Activated T-cell treated with anti-CD3 and anti-CD28 coated beads, Interleukin-2, amount 50 U/mL, for 4 hours (primary cell): ENCODE results near the gene ATXN1. TPM values are rescaled to one million over a fixed set of nuclear protein-coding genes. Genes with fewer than 3 reads are reported as not detected.
"Not testable (repeated sequence)": the region's sequence is repeated elsewhere in the genome, so short reads cannot be mapped to it uniquely, and the experiment has no call there.

Experiments used
- ATAC-seq, 2 donors: fragments of 200-7000 bp; cut with Tn5 transposase; one replicate each; pipeline ENCODE4 v1.10.0; 2021
- DNase-seq: peaks from one replicate; pipeline ENCODE4 v3.0.0-alpha.2; 2020
- H3K27me3 Mint-ChIP-seq: one replicate; pipeline ENCODE4 v1.8.0; 2021; ENCODE audit warnings: low read depth, mixed read lengths
- H3K36me3 Mint-ChIP-seq: one replicate; pipeline ENCODE4 v1.8.0; 2022; ENCODE audit warnings: mixed read lengths; ENCODE audit not compliant: insufficient read depth
- H3K4me1 Mint-ChIP-seq: one replicate; pipeline ENCODE4 v1.8.0; 2021; ENCODE audit warnings: low read depth, mixed read lengths
- H3K4me3 Mint-ChIP-seq: one replicate; pipeline ENCODE4 v1.8.0; 2021; ENCODE audit warnings: mild to moderate bottlenecking, moderate library complexity, mixed read lengths
- H3K9me3 Mint-ChIP-seq: one replicate; pipeline ENCODE4 v1.8.0; 2021; ENCODE audit warnings: mixed read lengths
- total RNA-seq, 3 donors: library from RNA; stranded (reverse); gene quantifications; one replicate each; pipeline ENCODE4 v1.2.1, GENCODE V29; 2021

ATXN1 gene
- total RNA-seq, 3 donors from 2014 or later = 39.5 to 63.8 (median 45.1) TPM

- H3K36me3 Mint-ChIP-seq = peaks cover 12% of the 10 kb centered on the region
- H3K27me3 Mint-ChIP-seq = no peaks in the 10 kb centered on the region
- H3K4me3 Mint-ChIP-seq = no peak overlapping the region
- ATAC-seq = no peak
- no peak for DNase-seq
- no peaks in the 10 kb centered on the region for H3K9me3 Mint-ChIP-seq
- H3K4me1 Mint-ChIP-seq = peaks cover 6% of the 10 kb centered on the region
Measured at GRCh38 chr6:16392010-16392409, 369.2 kb downstream of the ATXN1 start.

GRCh38 chr6:16391451-16391912 is 369.8 kb downstream of the ATXN1 start:
- DNase-seq (no peak), ATAC-seq (no peak)
- Mint-ChIP-seq H3K4me3 (no peak overlapping the region), H3K9me3 (no peaks in the 10 kb centered on the region), H3K36me3 (peaks cover 13% of the 10 kb centered on the region), H3K27me3 (no peaks in the 10 kb centered on the region), H3K4me1 (peaks cover 2% of the 10 kb centered on the region)

- not testable (repeated sequence) for H3K9me3 Mint-ChIP-seq, H3K4me1 Mint-ChIP-seq, DNase-seq, H3K27me3 Mint-ChIP-seq, H3K4me3 Mint-ChIP-seq, ATAC-seq
- H3K36me3 Mint-ChIP-seq = peaks cover 13% of the 10 kb centered on the region
Measured at GRCh38 chr6:16390909-16391450, 370.3 kb downstream of the ATXN1 start.

- Mint-ChIP-seq H3K4me1 (peaks cover 2% of the 10 kb centered on the region), H3K9me3 (no peaks in the 10 kb centered on the region), H3K4me3 (no peak overlapping the region), H3K27me3 (no peaks in the 10 kb centered on the region), H3K36me3 (peaks cover 21% of the 10 kb centered on the region)
- ATAC-seq (no peak), DNase-seq (no peak)
Measured at GRCh38 chr6:16389642-16390041, 371.6 kb downstream of the ATXN1 start.

GRCh38 chr6:16388488-16388887 is 372.8 kb downstream of the ATXN1 start:
- H3K9me3 Mint-ChIP-seq = no peaks in the 10 kb centered on the region
- ATAC-seq (no peak), DNase-seq (no peak)
- H3K36me3 Mint-ChIP-seq = peaks cover 30% of the 10 kb centered on the region
- peaks cover 2% of the 10 kb centered on the region for H3K4me1 Mint-ChIP-seq
- no peak overlapping the region for H3K4me3 Mint-ChIP-seq
- no peaks in the 10 kb centered on the region for H3K27me3 Mint-ChIP-seq

- ATAC-seq (no peak), DNase-seq (no peak)
- H3K36me3 Mint-ChIP-seq = peaks cover 31% of the 10 kb centered on the region
- no peak overlapping the region for H3K4me3 Mint-ChIP-seq
- H3K4me1 Mint-ChIP-seq = no peaks in the 10 kb centered on the region
- no peaks in the 10 kb centered on the region for H3K9me3 Mint-ChIP-seq
- H3K27me3 Mint-ChIP-seq = no peaks in the 10 kb centered on the region
Measured at GRCh38 chr6:16386057-16386456, 375.2 kb downstream of the ATXN1 start.

- H3K27me3 Mint-ChIP-seq = no peaks in the 10 kb centered on the region
- H3K4me3 Mint-ChIP-seq = no peak overlapping the region
- H3K4me1 Mint-ChIP-seq = no peaks in the 10 kb centered on the region
- DNase-seq (no peak), ATAC-seq (no peak)
- no peaks in the 10 kb centered on the region for H3K9me3 Mint-ChIP-seq
- peaks cover 29% of the 10 kb centered on the region for H3K36me3 Mint-ChIP-seq
Measured at GRCh38 chr6:16383607-16384206, 377.6 kb downstream of the ATXN1 start.

GRCh38 chr6:16381968-16382367 is 379.3 kb downstream of the ATXN1 start:
- not testable (repeated sequence) for H3K4me3 Mint-ChIP-seq, ATAC-seq, DNase-seq, H3K9me3 Mint-ChIP-seq, H3K27me3 Mint-ChIP-seq, H3K4me1 Mint-ChIP-seq
- H3K36me3 Mint-ChIP-seq = peaks cover 33% of the 10 kb centered on the region

- Mint-ChIP-seq H3K4me1 (no peaks in the 10 kb centered on the region), H3K4me3 (no peak overlapping the region), H3K27me3 (no peaks in the 10 kb centered on the region), H3K9me3 (no peaks in the 10 kb centered on the region), H3K36me3 (peaks cover 32% of the 10 kb centered on the region)
- ATAC-seq (no peak), DNase-seq (no peak)
Measured at GRCh38 chr6:16380220-16380809, 380.9 kb downstream of the ATXN1 start.

- peaks cover 14% of the 10 kb centered on the region for H3K36me3 Mint-ChIP-seq
- H3K4me1 Mint-ChIP-seq, H3K9me3 Mint-ChIP-seq, H3K4me3 Mint-ChIP-seq, ATAC-seq, H3K27me3 Mint-ChIP-seq, DNase-seq: not testable (repeated sequence)
Measured at GRCh38 chr6:16378360-16378759, 382.9 kb downstream of the ATXN1 start.

- H3K36me3 Mint-ChIP-seq = peaks cover 14% of the 10 kb centered on the region
- H3K4me3 Mint-ChIP-seq = no peak overlapping the region
- no peaks in the 10 kb centered on the region for H3K9me3 Mint-ChIP-seq
- no peaks in the 10 kb centered on the region for H3K27me3 Mint-ChIP-seq
- ATAC-seq = no peak
- no peak for DNase-seq
- no peaks in the 10 kb centered on the region for H3K4me1 Mint-ChIP-seq
Measured at GRCh38 chr6:16377470-16377869, 383.8 kb downstream of the ATXN1 start.

- Mint-ChIP-seq H3K9me3 (no peaks in the 10 kb centered on the region), H3K4me3 (no peak overlapping the region), H3K27me3 (no peaks in the 10 kb centered on the region), H3K4me1 (no peaks in the 10 kb centered on the region), H3K36me3 (peaks cover 16% of the 10 kb centered on the region)
- DNase-seq (no peak), ATAC-seq (no peak)
Measured at GRCh38 chr6:16375843-16376242, 385.4 kb downstream of the ATXN1 start.

GRCh38 chr6:16375206-16375605 is 386.1 kb downstream of the ATXN1 start:
- DNase-seq (no peak), ATAC-seq (no peak)
- no peaks in the 10 kb centered on the region for H3K4me1 Mint-ChIP-seq
- no peak overlapping the region for H3K4me3 Mint-ChIP-seq
- no peaks in the 10 kb centered on the region for H3K9me3 Mint-ChIP-seq
- peaks cover 16% of the 10 kb centered on the region for H3K36me3 Mint-ChIP-seq
- no peaks in the 10 kb centered on the region for H3K27me3 Mint-ChIP-seq

- Mint-ChIP-seq H3K27me3 (no peaks in the 10 kb centered on the region), H3K4me1 (no peaks in the 10 kb centered on the region), H3K9me3 (no peaks in the 10 kb centered on the region), H3K36me3 (peaks cover 18% of the 10 kb centered on the region), H3K4me3 (no peak overlapping the region)
- DNase-seq (no peak), ATAC-seq (no peak)
Measured at GRCh38 chr6:16374461-16375200, 386.6 kb downstream of the ATXN1 start.

GRCh38 chr6:16374016-16374415 is 387.2 kb downstream of the ATXN1 start:
- Mint-ChIP-seq H3K36me3 (peaks cover 16% of the 10 kb centered on the region), H3K27me3 (no peaks in the 10 kb centered on the region), H3K4me1 (no peaks in the 10 kb centered on the region), H3K4me3 (no peak overlapping the region), H3K9me3 (no peaks in the 10 kb centered on the region)
- ATAC-seq (no peak), DNase-seq (no peak)
